Measurements from ENCODE around the gene C10orf95. TPM values are rescaled to one million over a fixed set of nuclear protein-coding genes. Genes with fewer than 3 reads are reported as not detected.
A peak's percentile ranks its signal among the peaks of the same experiment; 100 is the strongest.

Gene C10orf95
- total and polyA plus RNA-seq, 10 of the 15 experiments (the other 5 are each of a cell fraction or from before 2014, with no cell fraction given) = 0.06 to 1.1 (median 0.31) TPM

- TF ChIP-seq ZBTB40 (IDR thresholded peaks at IDR 0.05; ENCODE audit: borderline replicate concordance) = peak; percentile 55; the same call in 1 of the 2 replicates
These were observed 38.2 kb downstream of the C10orf95 start (continued) for GRCh38 chr10:102413053-102413705.

GRCh38 chr10:102412293-102412692 is 39.0 kb downstream of the C10orf95 start:
- no peak overlapping the region for H3K4me2 ChIP-seq (ENCODE audit: control insufficient read depth, insufficient read depth)
- intact Hi-C loops (cut with micrococcal nuclease; ENCODE audit: unreplicated experiment) = no loop called here
- H3K9me3 ChIP-seq (replicated peaks; ENCODE audit: control insufficient read depth, insufficient read depth, low read length) = no peaks in the 10 kb centered on the region
- BruUV-seq (replicated peaks) = no TSS peak
- POLR2A ChIA-PET = interaction anchor here (0.6 to 2.1 kb wide), 3 partner anchors 9 to 26 kb away, joined by 3 to 9 read pairs (median 3); partner anchors contain the start of gene NFKB2
- peaks cover 5% of the 10 kb centered on the region; the same call in 1 of the 2 replicates for H4K20me1 ChIP-seq (ENCODE audit: control insufficient read depth, insufficient read depth)
- H3K36me3 ChIP-seq (ENCODE audit: control insufficient read depth in 2 of 2, insufficient read depth in 2 of 2, low read length in 1 of 2) = no peaks in the 10 kb centered on the region
- H3K4me3 ChIP-seq = no peak overlapping the region
- FAIRE-seq (no peak), ATAC-seq (no peak), DNase-seq (ENCODE audit: low read depth, low spot score) (no peak)
- CTCF ChIA-PET = interaction anchor here (0.8 to 1.7 kb wide), 3 partner anchors 9 to 67 kb away, joined by 3 to 4 read pairs (median 3); no protein-coding TSS in a partner anchor
- no peak overlapping the region for H2AFZ ChIP-seq (ENCODE audit: control insufficient read depth, low read depth, low read length)
- no peaks in the 10 kb centered on the region for H3K79me2 ChIP-seq (ENCODE audit: control insufficient read depth, insufficient read depth, low read length)
- SMC1A ChIA-PET (ENCODE audit: uncharacterized antibody, unreplicated experiment) = interaction anchor here (1.4 kb wide), 1 partner anchor 8 kb away, joined by 5 read pairs; the partner anchor contains the start of gene FBXL15
- RAD21 ChIA-PET (ENCODE audit: unreplicated experiment) = interaction anchor here (0.5 to 1.1 kb wide), 2 partner anchors 39 to 334 kb away, joined by 3 to 6 read pairs; partner anchors contain the start of gene C10orf95
- peaks cover 17 to 21% of the 10 kb centered on the region in 2 experiments for H3K27me3 ChIP-seq (replicated peaks in 1 of 2; ENCODE audit: control insufficient read depth in 2 of 2, insufficient read depth in 2 of 2, low read length in 1 of 2)
- WGBS (ENCODE audit: insufficient coverage, insufficient replicate concordance, low lambda C conversion rate, missing lambda C conversion rate) = 64% methylated on average over 10 of the region's 10 CpGs
- no peak overlapping the region for H3K9ac ChIP-seq (ENCODE audit: control insufficient read depth, insufficient read depth, low read length)
- H3K27ac ChIP-seq (ENCODE audit: control insufficient read depth, insufficient read depth) = no peak overlapping the region
- in situ Hi-C loops (cut with MboI) = no loop called here
- peaks cover 9% of the 10 kb centered on the region for H3K4me1 ChIP-seq (ENCODE audit: control insufficient read depth, insufficient read depth, low read length)
- TF ChIP-seq PBX3 (IDR thresholded peaks at IDR 0.05; ENCODE audit: insufficient replicate concordance, low read depth, low read length) = no peak
- no peak for TF ChIP-seq TCF3 (IDR thresholded peaks at IDR 0.05; ENCODE audit: borderline replicate concordance, insufficient read depth, low read depth, low read length)
- no peak for TF ChIP-seq BCLAF1 (IDR thresholded peaks at IDR 0.05)
- TF ChIP-seq CREB1 (IDR thresholded peaks at IDR 0.05; ENCODE audit: low read depth) = no peak
- TF ChIP-seq TCF12 (IDR thresholded peaks at IDR 0.05; ENCODE audit: low read depth, low read length) = no peak
- no peak for TF ChIP-seq HDAC2 (IDR thresholded peaks at IDR 0.05)
- TF ChIP-seq IKZF1 (conservative IDR thresholded peaks at IDR 0.05) = no peak
- no peak for TF ChIP-seq PAX8 (IDR thresholded peaks at IDR 0.05)
- no peak for TF ChIP-seq TBL1XR1 (IDR thresholded peaks at IDR 0.05; ENCODE audit: low read depth, low read length)
- TF ChIP-seq ZBED1 (IDR thresholded peaks at IDR 0.05; ENCODE audit: borderline replicate concordance) = no peak
- no peak for TF ChIP-seq BHLHE40 (IDR thresholded peaks at IDR 0.05; ENCODE audit: borderline replicate concordance in 1 of 2, low read depth in 2 of 2, low read length in 1 of 2)
- no peak for TF ChIP-seq ZNF217 (IDR thresholded peaks at IDR 0.05)
- no peak for TF ChIP-seq BACH1 (IDR thresholded peaks at IDR 0.05; ENCODE audit: borderline replicate concordance)
